Skeletal muscle tissue (tissue), 4 donors: Measurements from ENCODE around the gene KCNK16. TPM values are rescaled to one million over a fixed set of nuclear protein-coding genes. Genes with fewer than 3 reads are reported as not detected.

ENCODE experiments used
- H3K27ac ChIP-seq: one replicate; pipeline ENCODE4 v1.7.0; 2013; ENCODE audit warnings: mild to moderate bottlenecking, low read depth, low read length, inconsistent platforms
- H3K27me3 ChIP-seq, 3 donors: one replicate each; pipeline ENCODE4 v1.7.0; 2013; ENCODE audit warnings: low read length in 3 of 3; ENCODE audit not compliant: control insufficient read depth in 3 of 3, insufficient read depth in 3 of 3
- H3K36me3 ChIP-seq, 3 donors: one replicate each; pipeline ENCODE4 v1.7.0; 2013; ENCODE audit warnings: low read length in 3 of 3; ENCODE audit not compliant: control insufficient read depth in 3 of 3, insufficient read depth in 3 of 3
- H3K4me1 ChIP-seq, 3 donors: one replicate each; pipeline ENCODE4 v1.7.0; 2013; ENCODE audit warnings: low read length in 3 of 3, mild to moderate bottlenecking in 3 of 3; ENCODE audit not compliant: control insufficient read depth in 3 of 3, insufficient read depth in 3 of 3
- H3K4me3 ChIP-seq, 3 donors: one replicate each; pipeline ENCODE4 v1.7.0; 2013; ENCODE audit warnings: low read length in 3 of 3
- H3K9ac ChIP-seq, 3 donors: one replicate each; pipeline ENCODE4 v1.7.0; 2013; ENCODE audit warnings: low read length in 3 of 3, mild to moderate bottlenecking in 3 of 3, moderate library complexity in 2 of 3, low read depth in 1 of 3
- H3K9me3 ChIP-seq, 3 donors: one replicate each; pipeline ENCODE4 v1.7.0; 2013; ENCODE audit warnings: low read length in 3 of 3; ENCODE audit not compliant: control insufficient read depth in 3 of 3
- total RNA-seq: library from RNA; depleted of rRNA; stranded (reverse); fragments of >200 nt; gene quantifications from one replicate; pipeline ENCODE4 v1.2.3, GENCODE V29; 2014
- donor health status: Osteomylitis.

Gene KCNK16
- not detected for total RNA-seq

DNA sequence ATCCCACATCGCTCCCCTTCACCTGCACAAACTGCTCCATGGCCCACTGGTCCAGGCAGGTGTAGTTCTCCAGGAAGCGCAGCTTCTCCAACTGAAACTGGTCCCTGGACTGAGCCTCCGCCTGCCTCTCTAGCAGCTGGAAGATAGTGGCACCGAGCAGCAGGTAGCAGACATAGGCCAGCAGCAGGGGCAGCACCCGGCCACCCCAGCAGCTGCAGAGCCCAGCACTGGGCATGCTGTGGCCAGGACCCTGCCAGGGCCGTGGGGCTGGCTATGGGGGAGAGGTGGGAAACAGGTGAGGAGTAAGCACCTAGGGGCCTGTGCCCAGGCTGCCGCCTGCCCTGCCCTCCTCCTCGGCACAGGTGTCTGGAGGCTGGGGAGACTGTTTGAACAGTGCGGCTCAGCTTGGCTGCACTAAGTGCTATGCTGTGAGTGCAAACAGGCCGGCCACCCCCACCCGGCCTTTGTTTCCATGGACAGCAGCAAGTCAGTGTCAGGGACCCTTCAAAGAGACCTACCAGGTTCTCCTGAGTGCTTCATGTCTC is at the start of gene KCNK16:
Gene KCNK16 (minus strand): TSS at position 397 of the 545 bp plus-strand sequence. CDS start 162 bp downstream, at position 235.
- no peaks in the 10 kb centered on the region for H3K36me3 ChIP-seq
- no peak within 1 kb of the TSS for H3K4me3 ChIP-seq
- peaks cover 3 to 14% (median 6%) of the 10 kb centered on the region in 3 donors for H3K27me3 ChIP-seq
- H3K4me1 ChIP-seq, result no peaks in the 10 kb centered on the region
- H3K9me3 ChIP-seq, result no peaks in the 10 kb centered on the region
- no peak within 1 kb of the TSS for H3K27ac ChIP-seq
- H3K9ac ChIP-seq, result no peak within 1 kb of the TSS

DNA sequence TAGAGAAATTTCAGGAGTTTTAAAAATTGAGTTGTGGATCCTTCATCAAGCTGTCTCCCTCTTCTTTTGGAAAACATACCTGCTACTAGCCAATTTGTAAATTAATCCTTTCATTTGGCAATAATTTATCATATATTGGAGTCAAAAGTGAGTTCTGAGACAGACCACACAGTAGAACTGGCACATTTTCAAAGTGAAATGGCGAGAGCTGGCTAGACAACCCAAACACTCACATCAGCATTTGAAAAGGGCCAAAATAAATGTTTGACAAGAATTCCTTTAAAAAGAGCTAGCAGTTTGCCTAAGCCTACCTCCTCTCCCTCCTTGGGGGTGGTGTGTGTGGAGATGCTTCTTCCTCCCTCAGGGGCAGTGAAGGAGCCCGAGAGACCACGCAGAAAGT is 47.9 kb upstream of the KCNK16 start:
- Histone ChIP-seq H3K36me3 (no peaks in the 10 kb centered on the region), H3K27ac (no peak overlapping the region), H3K27me3 (peaks cover 0 to 10% (median 2%) of the 10 kb centered on the region in 3 donors), H3K4me3 (no peak overlapping the region), H3K9me3 (no peaks in the 10 kb centered on the region), H3K4me1 (no peaks in the 10 kb centered on the region), H3K9ac (no peak overlapping the region)

DNA sequence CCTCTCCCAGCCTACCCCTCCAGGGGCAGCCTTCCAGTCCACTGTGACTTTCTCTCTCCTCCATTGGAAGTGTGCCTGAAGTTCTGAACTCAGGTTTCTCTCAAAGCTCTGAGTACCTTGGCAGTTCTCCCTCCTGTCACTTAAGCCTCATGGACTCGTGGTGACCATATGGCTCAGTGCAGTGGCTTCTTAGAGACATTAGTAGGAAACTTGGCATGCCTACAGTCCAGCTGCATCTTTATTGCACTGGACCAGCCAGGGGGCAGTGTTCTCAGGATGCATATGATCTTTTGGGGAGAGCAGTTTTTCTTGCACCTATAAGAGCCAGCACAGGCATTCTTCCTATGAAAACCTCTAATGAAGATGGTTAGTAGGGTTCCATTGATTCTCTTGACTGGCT is 47.5 kb upstream of the KCNK16 start:
- H3K4me1 ChIP-seq, result no peaks in the 10 kb centered on the region
- H3K9ac ChIP-seq, result no peak overlapping the region

DNA sequence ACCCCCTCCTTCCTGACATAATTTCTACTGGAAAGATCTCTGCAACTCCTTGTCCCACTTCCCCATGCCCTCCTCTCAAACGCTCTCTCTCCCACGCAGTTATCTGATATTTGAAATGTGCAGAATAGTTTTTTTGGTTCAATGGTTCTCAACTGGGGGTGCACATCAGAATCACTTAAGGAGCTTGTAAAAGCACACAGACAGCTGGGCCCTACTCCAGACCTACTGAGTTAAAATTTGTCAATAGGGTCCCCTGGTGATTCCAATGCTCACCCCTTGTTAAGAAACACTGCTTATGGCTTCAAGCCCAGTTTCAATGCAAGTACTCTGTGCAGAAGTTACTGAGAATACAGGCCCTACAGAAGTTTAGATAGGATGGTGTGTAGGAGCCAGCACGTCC is 45.2 kb upstream of the KCNK16 start:
- Histone ChIP-seq H3K4me1 (no peaks in the 10 kb centered on the region), H3K27me3 (peaks cover 0 to 13% (median 2%) of the 10 kb centered on the region in 3 donors), H3K36me3 (no peaks in the 10 kb centered on the region), H3K4me3 (no peak overlapping the region), H3K9ac (no peak overlapping the region), H3K9me3 (no peaks in the 10 kb centered on the region), H3K27ac (no peak overlapping the region)

More for the DNA sequence above, 47.5 kb upstream of the KCNK16 start:
- Histone ChIP-seq H3K27me3 (peaks cover 0 to 13% (median 2%) of the 10 kb centered on the region in 3 donors), H3K27ac (no peak overlapping the region), H3K36me3 (no peaks in the 10 kb centered on the region), H3K9me3 (no peaks in the 10 kb centered on the region), H3K4me3 (no peak overlapping the region)

DNA sequence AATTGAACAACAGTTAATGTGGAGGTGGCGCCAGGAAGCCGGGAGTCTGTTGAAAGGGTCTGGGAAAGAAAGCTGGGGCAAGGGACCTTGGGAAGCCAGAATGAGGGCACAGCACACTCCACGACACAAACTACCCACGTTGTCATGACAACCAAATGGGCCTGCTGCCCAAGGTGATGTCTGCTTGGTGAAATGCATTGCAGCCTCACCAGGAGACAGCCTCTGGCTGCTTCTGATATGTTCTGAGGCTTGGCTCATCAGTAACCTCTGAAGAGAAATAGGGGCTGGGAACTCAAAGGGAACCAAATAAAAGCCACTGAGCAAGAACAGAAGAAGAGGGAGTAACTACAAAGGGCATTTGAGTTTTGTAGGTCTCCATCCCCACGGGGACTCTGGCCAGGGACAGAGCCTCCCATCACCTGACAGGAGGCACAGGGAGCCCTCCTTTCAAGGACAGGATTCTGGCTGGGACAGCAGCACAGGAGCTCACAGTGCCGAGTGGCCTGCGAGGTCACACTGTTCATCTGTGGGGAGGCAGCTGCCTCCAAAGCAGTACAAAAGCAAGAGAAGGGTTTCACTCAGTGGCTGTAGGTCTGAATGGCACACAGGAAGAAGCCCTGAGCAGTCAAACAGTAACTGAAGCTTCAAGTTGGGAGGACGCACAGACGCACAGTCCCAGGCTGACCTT is 44.6 kb upstream of the KCNK16 start:
- H3K9me3 ChIP-seq, result no peaks in the 10 kb centered on the region
- peaks cover 0 to 1% (median under 1%) of the 10 kb centered on the region in 3 donors for H3K4me1 ChIP-seq
- no peak overlapping the region for H3K27ac ChIP-seq
- peaks cover 0 to 13% (median 2%) of the 10 kb centered on the region in 3 donors for H3K27me3 ChIP-seq
- no peak overlapping the region for H3K4me3 ChIP-seq
- no peaks in the 10 kb centered on the region for H3K36me3 ChIP-seq
- no peak overlapping the region for H3K9ac ChIP-seq

DNA sequence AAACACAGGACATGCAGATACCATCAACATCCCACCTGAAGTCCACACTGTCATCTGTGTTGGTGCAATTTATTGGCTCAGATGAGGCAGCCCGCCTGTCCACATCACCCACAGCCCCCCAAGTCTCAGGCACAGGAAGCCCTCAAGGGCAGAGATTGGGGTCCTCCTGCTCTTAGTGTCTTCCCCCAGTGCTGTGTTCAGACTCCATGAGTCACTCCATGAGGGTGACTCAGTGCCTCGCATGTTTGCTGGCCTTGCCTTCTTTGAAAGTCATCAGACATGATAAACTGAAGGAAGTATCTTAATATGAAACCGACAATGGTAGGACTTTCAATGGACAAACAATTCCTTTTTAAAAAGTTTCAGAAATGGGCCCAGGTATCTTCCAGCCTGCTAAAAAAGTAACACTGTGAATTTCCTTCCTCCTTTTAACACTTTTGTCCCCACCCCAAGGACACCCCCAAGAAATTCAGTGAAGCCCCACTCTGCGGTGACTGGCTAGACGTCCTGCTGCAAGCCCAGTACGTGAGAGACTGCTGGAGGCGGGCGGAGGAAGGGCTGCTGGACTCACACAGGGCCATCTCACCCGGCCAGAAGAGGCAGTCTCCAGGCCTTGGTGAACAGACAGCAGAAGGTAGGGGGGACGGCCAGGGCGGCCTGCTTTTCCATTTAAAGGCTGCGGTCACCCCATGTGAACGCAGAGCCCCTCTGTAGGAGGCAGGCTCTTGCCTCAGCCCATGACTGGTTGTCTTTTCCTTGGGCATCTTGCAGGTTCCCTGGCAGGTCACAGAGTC is 43.0 kb upstream of the KCNK16 start:
- Histone ChIP-seq H3K27ac (no peak overlapping the region), H3K9me3 (no peaks in the 10 kb centered on the region), H3K36me3 (no peaks in the 10 kb centered on the region), H3K27me3 (peaks cover 0 to 9% (median 0%) of the 10 kb centered on the region in 3 donors), H3K4me1 (peaks cover 3 to 5% (median 4%) of the 10 kb centered on the region in 3 donors), H3K9ac (no peak overlapping the region), H3K4me3 (no peak overlapping the region)

DNA sequence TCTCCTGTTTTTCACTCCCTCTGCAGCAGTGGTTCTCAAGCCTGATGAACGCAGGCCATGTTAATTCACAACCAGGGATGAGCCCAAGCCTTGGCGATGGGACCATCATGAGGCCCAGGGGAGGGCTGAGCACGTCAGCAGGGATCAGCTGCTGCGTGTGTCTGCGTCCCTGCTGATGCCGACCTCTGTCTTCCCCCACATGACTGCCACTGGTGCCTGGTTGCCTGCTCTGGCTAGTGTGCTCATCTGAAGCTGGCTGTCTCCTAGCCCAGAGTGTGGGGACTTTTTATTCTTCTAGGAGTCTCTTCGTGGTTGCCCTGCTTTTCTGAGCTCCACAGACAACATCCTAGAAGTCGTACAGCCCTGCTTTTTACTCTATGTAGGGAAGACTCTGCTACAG is 40.8 kb upstream of the KCNK16 start:
- H3K4me1 ChIP-seq, result peaks cover 3 to 6% (median 5%) of the 10 kb centered on the region in 3 donors
- no peaks in the 10 kb centered on the region for H3K9me3 ChIP-seq
- H3K27ac ChIP-seq, result no peak overlapping the region
- H3K36me3 ChIP-seq, result no peaks in the 10 kb centered on the region
- H3K27me3 ChIP-seq, result peaks cover 0 to 9% (median 0%) of the 10 kb centered on the region in 3 donors
- H3K4me3 ChIP-seq, result no peak overlapping the region
- H3K9ac ChIP-seq, result no peak overlapping the region

DNA sequence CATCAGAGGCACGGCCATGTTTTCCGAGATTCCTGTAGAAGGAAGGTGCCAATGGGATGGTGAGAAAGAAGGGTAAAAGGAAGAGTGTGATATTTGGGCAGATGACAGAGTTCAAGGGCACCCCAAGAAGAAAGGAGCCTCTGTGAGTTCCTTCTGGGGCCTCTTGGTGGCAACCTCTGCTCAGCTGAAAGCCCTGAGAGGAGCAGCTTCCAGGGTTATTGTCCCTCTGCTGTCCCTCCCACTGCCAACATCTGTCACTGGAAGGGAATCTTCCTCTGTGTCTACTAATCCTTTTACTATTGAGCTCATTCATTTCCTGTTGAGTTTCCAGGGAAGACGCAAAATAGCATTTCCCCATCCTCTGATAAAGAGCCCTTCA is 40.0 kb upstream of the KCNK16 start:
- H3K9ac ChIP-seq, result peak overlapping the region in 1 of 3 donors; percentile 41

DNA sequence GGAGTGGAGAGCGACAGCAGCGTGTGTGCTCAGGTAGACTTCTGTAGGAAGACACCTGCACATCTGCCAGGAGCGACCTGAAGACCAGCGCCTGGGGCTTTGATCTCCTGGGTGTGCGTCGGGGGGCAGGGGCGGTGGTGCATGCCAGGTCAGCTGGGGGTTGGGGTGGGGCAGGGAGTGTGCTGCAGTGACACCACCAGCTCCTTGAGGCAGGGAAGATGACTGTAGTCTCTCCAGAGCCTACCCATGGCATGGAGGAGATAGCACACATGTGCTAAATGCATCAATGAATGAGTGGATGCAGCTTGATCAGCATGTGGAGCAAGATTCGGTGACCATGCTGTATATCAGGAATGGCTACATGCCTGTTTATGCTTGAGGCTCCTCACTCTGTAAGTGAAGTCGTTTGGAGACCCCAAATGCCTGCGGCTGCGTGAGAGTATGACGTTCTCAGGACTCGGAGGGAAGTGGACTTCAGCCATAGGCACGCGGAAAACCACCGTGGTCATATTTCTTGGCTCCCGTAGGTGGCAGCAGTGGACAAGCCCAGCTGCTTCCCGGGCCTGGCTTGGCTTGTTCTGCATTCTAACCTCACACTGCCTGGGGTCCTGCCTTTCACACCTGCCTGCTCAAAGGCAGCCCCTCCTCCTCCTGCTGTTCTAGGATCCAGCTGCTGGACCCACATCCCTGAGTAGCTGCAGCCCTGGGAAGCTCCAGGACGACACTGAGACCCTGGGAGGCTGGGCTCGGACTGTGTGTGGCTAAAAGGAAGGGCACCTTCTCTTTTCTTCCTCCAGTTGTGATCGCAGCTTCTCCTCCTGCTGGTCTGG is 39.4 kb upstream of the KCNK16 start:
- Histone ChIP-seq H3K4me1 (peaks cover 3 to 9% (median 5%) of the 10 kb centered on the region in 3 donors), H3K27ac (no peak overlapping the region), H3K27me3 (peaks cover 0 to 5% (median 0%) of the 10 kb centered on the region in 3 donors), H3K36me3 (no peaks in the 10 kb centered on the region), H3K9me3 (no peaks in the 10 kb centered on the region), H3K4me3 (peak overlapping the region in 2 of 3 donors; percentile 10 to 50), H3K9ac (peak overlapping the region in 1 of 3 donors; percentile 41)

More for the DNA sequence above, 40.0 kb upstream of the KCNK16 start:
- H3K9me3 ChIP-seq, result no peaks in the 10 kb centered on the region
- peaks cover 3 to 9% (median 5%) of the 10 kb centered on the region in 3 donors for H3K4me1 ChIP-seq
- H3K4me3 ChIP-seq, result no peak overlapping the region
- H3K36me3 ChIP-seq, result no peaks in the 10 kb centered on the region
- H3K27ac ChIP-seq, result no peak overlapping the region
- H3K27me3 ChIP-seq, result peaks cover 0 to 9% (median 0%) of the 10 kb centered on the region in 3 donors
